ENCODE measurements around the gene NAV3.

DNA sequence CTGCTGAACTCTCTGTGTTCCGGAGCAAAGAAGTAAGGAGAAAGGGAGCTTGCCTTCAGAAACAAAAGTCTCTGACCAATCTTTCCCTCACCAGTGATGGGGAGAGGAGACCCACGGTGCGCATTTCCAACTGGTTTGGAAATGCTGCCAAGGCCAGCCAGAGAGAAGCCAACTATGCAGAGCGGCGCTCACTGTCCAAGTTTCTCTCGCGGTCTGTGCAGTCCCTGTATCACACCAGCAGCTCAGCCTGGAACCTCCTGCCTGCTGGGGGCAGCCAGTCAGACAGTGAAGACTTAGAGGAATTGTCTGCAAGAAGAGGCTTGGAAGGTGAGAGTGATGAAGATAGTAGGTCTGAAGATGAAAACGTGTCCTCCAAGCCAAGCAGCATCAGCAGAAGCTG lies 206.2 kb downstream of the NAV3 start:
- TF ChIP-seq, protein P1, sequence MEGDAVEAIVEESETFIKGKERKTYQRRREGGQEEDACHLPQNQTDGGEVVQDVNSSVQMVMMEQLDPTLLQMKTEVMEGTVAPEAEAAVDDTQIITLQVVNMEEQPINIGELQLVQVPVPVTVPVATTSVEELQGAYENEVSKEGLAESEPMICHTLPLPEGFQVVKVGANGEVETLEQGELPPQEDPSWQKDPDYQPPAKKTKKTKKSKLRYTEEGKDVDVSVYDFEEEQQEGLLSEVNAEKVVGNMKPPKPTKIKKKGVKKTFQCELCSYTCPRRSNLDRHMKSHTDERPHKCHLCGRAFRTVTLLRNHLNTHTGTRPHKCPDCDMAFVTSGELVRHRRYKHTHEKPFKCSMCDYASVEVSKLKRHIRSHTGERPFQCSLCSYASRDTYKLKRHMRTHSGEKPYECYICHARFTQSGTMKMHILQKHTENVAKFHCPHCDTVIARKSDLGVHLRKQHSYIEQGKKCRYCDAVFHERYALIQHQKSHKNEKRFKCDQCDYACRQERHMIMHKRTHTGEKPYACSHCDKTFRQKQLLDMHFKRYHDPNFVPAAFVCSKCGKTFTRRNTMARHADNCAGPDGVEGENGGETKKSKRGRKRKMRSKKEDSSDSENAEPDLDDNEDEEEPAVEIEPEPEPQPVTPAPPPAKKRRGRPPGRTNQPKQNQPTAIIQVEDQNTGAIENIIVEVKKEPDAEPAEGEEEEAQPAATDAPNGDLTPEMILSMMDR (IDR thresholded peaks at IDR 0.05) = no peak
- no peak for TF ChIP-seq POLR2A (IDR thresholded peaks at IDR 0.05)

Measured in right lobe of liver (tissue), 4 donors.